ENCODE results near the gene CTXND1.

- TF ChIP-seq CTCF (conservative IDR thresholded peaks at IDR 0.05; ENCODE audit: low read depth, low read length), result no peak
- no peak for TF ChIP-seq EZH2phosphoT487 (IDR thresholded peaks at IDR 0.05; ENCODE audit: borderline replicate concordance, low read length)
Measured at GRCh38 chr15:80188251-80188650, 63.8 kb downstream of the CTXND1 start.

Measured in PC-3 (cell line).